Uterus (tissue), 4 donors: ENCODE results near the gene CLEC17A. TPM values are rescaled to one million over a fixed set of nuclear protein-coding genes. Genes with fewer than 3 reads are reported as not detected.

Experiments
- DNase-seq, 2 donors: peaks; one replicate each; pipeline ENCODE4 v3.0.0-alpha.2; 2019 to 2020
- H3K27ac ChIP-seq, 2 donors: fragments of 200-600 bp; sonication (generic); 1 replicate in 1 of 2; 2 replicates in 1 of 2; pipeline ENCODE4 v1.5.1; 2016 to 2018
- H3K27me3 ChIP-seq, 2 donors: fragments of 200-600 bp; sonication (generic); one replicate each; pipeline ENCODE4 v1.5.1; 2018 to 2019; ENCODE audit warnings: control low read depth in 1 of 2
- H3K36me3 ChIP-seq, 2 donors: fragments of 200-600 bp; sonication (generic); one replicate each; pipeline ENCODE4 v1.5.1; 2019; ENCODE audit warnings: control low read depth in 1 of 2
- H3K4me1 ChIP-seq, 2 donors: fragments of 200-600 bp; sonication (generic); one replicate each; pipeline ENCODE4 v1.5.1; 2018 to 2019; ENCODE audit warnings: control low read depth in 1 of 2
- H3K4me3 ChIP-seq, 2 donors: fragments of 200-600 bp; sonication (generic); 1 replicate in 1 of 2; 2 replicates in 1 of 2; pipeline ENCODE4 v1.5.1; 2018 to 2019; ENCODE audit warnings: mild to moderate bottlenecking in 1 of 2
- H3K9me3 ChIP-seq, 2 donors: fragments of 200-600 bp; sonication (generic); one replicate each; pipeline ENCODE4 v1.5.1; 2019; ENCODE audit warnings: control low read depth in 1 of 2
- POLR2A ChIP-seq, 2 donors: fragments of 450-650 bp; IDR thresholded peaks; one replicate each; pipeline ENCODE4 v1.6.1; 2016; ENCODE audit warnings: antibody characterized with exemption in 2 of 2, mild to moderate bottlenecking in 1 of 2, moderate library complexity in 1 of 2
- intact Hi-C: fragments of 100-400 bp; cut with DNase I; formaldehyde crosslinking; loops from one replicate; pipeline ENCODE4 v1.15.1; 2023; ENCODE audit warnings: low total_unique reads
- total RNA-seq, 4 donors: library from RNA; depleted of rRNA in 3 of 4; stranded (reverse); fragments of >200 nt in 3 of 4; gene quantifications; one replicate each; pipeline versions ENCODE4 v1.1.0 to v1.2.4, GENCODE V29; 2014 to 2023
- TF ChIP-seq, protein P1 (sequence below), 4 experiments: fragments of 200-600 bp in 2 of 4; fragments of 450-650 bp in 2 of 4; sonication (generic) in 2 of 4; IDR thresholded peaks; one replicate each; pipeline ENCODE4 v1.5.1; 2016 to 2019; ENCODE audit warnings: antibody characterized with exemption in 4 of 4, mild to moderate bottlenecking in 2 of 4, moderate library complexity in 1 of 4
- donor health status: DM: yes; HTN: yes; CAD: no.

CLEC17A gene
- total RNA-seq, 4 donors from 2014 or later, result 0.55 TPM; not detected in 3

- peak in 1 of 2 donors; percentile 63 for TF ChIP-seq POLR2A (IDR thresholded peaks at IDR 0.05)
- TF ChIP-seq, protein P1, sequence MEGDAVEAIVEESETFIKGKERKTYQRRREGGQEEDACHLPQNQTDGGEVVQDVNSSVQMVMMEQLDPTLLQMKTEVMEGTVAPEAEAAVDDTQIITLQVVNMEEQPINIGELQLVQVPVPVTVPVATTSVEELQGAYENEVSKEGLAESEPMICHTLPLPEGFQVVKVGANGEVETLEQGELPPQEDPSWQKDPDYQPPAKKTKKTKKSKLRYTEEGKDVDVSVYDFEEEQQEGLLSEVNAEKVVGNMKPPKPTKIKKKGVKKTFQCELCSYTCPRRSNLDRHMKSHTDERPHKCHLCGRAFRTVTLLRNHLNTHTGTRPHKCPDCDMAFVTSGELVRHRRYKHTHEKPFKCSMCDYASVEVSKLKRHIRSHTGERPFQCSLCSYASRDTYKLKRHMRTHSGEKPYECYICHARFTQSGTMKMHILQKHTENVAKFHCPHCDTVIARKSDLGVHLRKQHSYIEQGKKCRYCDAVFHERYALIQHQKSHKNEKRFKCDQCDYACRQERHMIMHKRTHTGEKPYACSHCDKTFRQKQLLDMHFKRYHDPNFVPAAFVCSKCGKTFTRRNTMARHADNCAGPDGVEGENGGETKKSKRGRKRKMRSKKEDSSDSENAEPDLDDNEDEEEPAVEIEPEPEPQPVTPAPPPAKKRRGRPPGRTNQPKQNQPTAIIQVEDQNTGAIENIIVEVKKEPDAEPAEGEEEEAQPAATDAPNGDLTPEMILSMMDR (IDR thresholded peaks at IDR 0.05), result peak; percentile 77 to 94 (median 86)
- intact Hi-C loops, result no loop called here
- H3K4me3 ChIP-seq, result peak within 1 kb of the TSS; percentile 72 to 92
- peaks cover 6 to 11% of the 10 kb centered on the region in 2 donors for H3K4me1 ChIP-seq
- no peaks in the 10 kb centered on the region for H3K36me3 ChIP-seq
- peak; percentile 88 to 89 for DNase-seq
- no peaks in the 10 kb centered on the region for H3K9me3 ChIP-seq
- H3K27me3 ChIP-seq, result no peaks in the 10 kb centered on the region
- peak within 1 kb of the TSS; percentile 63 to 73 for H3K27ac ChIP-seq
These were observed 11.0 kb upstream of the CLEC17A start, which contains the start of gene NDUFB7 for GRCh38 chr19:14571695-14572490. Gene NDUFB7 (minus strand): TSS chr19:14572066. CDS start chr19:14572000, 66 bp downstream.

DNA sequence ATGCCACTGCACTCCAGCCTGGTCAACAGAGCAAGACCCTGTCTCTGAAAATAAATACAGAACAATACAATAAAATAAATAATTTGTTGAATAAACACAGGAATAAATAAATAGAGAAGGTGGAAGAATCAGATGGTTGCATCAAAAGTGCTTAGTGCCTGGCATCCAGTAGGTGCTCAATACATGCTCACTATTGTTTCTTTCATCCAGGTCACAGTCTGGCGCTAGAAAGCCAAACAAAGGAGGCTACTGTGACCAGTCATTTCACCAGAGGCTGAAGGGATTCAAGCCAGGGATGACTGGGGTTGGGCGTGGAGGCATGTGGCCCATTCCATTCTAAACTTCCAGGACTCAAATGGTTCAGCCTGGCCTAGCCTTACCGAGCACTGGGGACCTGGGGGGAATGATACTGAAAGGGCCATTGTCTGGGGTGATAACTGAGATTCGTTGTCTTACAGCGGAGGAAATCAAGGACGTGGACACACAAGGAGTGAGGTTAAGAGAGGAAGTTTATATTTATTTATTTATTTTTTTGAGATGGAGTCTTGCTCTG lies 7.4 kb upstream of the CLEC17A start:
- intact Hi-C loops, result no loop called here
- Histone ChIP-seq H3K4me1 (peaks cover 6 to 9% of the 10 kb centered on the region in 2 donors), H3K4me3 (no peak overlapping the region)

DNA sequence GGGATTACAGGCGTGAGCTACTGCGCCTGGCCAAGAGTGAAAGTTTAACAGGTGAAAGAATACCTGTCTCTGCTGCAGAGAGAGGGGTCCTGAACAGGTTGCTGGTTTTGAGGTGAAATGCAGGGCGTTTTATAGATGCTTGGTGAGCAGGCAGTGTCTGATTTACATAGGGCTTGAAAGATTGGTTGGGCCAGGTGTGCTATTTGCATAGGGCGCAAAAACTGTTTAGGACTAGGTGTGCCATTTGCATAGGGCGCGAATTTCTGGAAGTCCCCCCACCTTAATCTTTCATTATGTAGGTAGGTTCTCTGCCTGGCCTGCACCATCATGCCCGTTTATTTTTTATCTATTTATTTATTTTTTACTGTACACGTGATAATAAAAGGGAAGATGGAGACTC lies 6.5 kb upstream of the CLEC17A start:
- Histone ChIP-seq H3K9me3 (no peaks in the 10 kb centered on the region), H3K27ac (no peak overlapping the region), H3K36me3 (no peaks in the 10 kb centered on the region), H3K4me1 (peaks cover 0 to under 1% of the 10 kb centered on the region in 2 donors), H3K27me3 (no peaks in the 10 kb centered on the region), H3K4me3 (no peak overlapping the region)
- no peak for DNase-seq
- TF ChIP-seq, protein P1 (IDR thresholded peaks at IDR 0.05), result no peak
- no peak for TF ChIP-seq POLR2A (IDR thresholded peaks at IDR 0.05)
- intact Hi-C loops, result no loop called here

More for the DNA sequence above, 7.4 kb upstream of the CLEC17A start:
- Histone ChIP-seq H3K36me3 (no peaks in the 10 kb centered on the region), H3K9me3 (no peaks in the 10 kb centered on the region), H3K27me3 (no peaks in the 10 kb centered on the region), H3K27ac (no peak overlapping the region)
- TF ChIP-seq, protein P1 (IDR thresholded peaks at IDR 0.05), result no peak
- TF ChIP-seq POLR2A (IDR thresholded peaks at IDR 0.05), result no peak
- no peak for DNase-seq

GRCh38 chr19:14577264-14577663 lies 5.6 kb upstream of the CLEC17A start:
- no peak for TF ChIP-seq POLR2A (IDR thresholded peaks at IDR 0.05)
- TF ChIP-seq, protein P1 (IDR thresholded peaks at IDR 0.05), result no peak

GRCh38 chr19:14577885-14578427 lies 4.9 kb upstream of the CLEC17A start:
- TF ChIP-seq POLR2A (IDR thresholded peaks at IDR 0.05), result no peak
- TF ChIP-seq, protein P1 (IDR thresholded peaks at IDR 0.05), result no peak
- DNase-seq, result no peak
- Histone ChIP-seq H3K4me3 (no peak overlapping the region), H3K27me3 (no peaks in the 10 kb centered on the region), H3K27ac (no peak overlapping the region), H3K36me3 (no peaks in the 10 kb centered on the region), H3K4me1 (no peaks in the 10 kb centered on the region), H3K9me3 (no peaks in the 10 kb centered on the region)
- intact Hi-C loops, result no loop called here

More at GRCh38 chr19:14577264-14577663, 5.6 kb upstream of the CLEC17A start:
- Histone ChIP-seq H3K27ac (no peak overlapping the region), H3K9me3 (no peaks in the 10 kb centered on the region), H3K4me1 (no peaks in the 10 kb centered on the region), H3K27me3 (no peaks in the 10 kb centered on the region), H3K4me3 (no peak overlapping the region), H3K36me3 (no peaks in the 10 kb centered on the region)
- DNase-seq, result no peak
- intact Hi-C loops, result no loop called here
